Thyroid gland (tissue), 4 donors: ENCODE results near the gene COX19.

Source experiments
- CTCF ChIP-seq, 6 experiments: fragments of 200-600 bp in 3 of 6; fragments of 450-650 bp in 3 of 6; sonication (generic) in 3 of 6; IDR thresholded peaks; one replicate each; pipeline ENCODE4 v1.5.1; 2016 to 2019; ENCODE audit warnings: antibody characterized with exemption in 6 of 6, mild to moderate bottlenecking in 2 of 6, inconsistent platforms in 1 of 6, moderate library complexity in 1 of 6
- POLR2A ChIP-seq, 2 donors: fragments of 450-650 bp; IDR thresholded peaks; one replicate each; pipeline ENCODE4 v1.6.1; 2017; ENCODE audit warnings: antibody characterized with exemption in 2 of 2, mild to moderate bottlenecking in 2 of 2, moderate library complexity in 1 of 2

GRCh38 chr7:1012716-1013095 is 37.4 kb upstream of the COX19 start:
- TF ChIP-seq CTCF (IDR thresholded peaks at IDR 0.05) = no peak
- no peak for TF ChIP-seq POLR2A (IDR thresholded peaks at IDR 0.05)
